ENCODE measurements around the gene PCLAF.

- TF ChIP-seq RAD21 (IDR thresholded peaks at IDR 0.05), result no peak
- TF ChIP-seq, protein P1, sequence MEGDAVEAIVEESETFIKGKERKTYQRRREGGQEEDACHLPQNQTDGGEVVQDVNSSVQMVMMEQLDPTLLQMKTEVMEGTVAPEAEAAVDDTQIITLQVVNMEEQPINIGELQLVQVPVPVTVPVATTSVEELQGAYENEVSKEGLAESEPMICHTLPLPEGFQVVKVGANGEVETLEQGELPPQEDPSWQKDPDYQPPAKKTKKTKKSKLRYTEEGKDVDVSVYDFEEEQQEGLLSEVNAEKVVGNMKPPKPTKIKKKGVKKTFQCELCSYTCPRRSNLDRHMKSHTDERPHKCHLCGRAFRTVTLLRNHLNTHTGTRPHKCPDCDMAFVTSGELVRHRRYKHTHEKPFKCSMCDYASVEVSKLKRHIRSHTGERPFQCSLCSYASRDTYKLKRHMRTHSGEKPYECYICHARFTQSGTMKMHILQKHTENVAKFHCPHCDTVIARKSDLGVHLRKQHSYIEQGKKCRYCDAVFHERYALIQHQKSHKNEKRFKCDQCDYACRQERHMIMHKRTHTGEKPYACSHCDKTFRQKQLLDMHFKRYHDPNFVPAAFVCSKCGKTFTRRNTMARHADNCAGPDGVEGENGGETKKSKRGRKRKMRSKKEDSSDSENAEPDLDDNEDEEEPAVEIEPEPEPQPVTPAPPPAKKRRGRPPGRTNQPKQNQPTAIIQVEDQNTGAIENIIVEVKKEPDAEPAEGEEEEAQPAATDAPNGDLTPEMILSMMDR (IDR thresholded peaks at IDR 0.05; ENCODE audit: low read depth, low read length, missing input control), result no peak
- no peak for TF ChIP-seq EGR1 (IDR thresholded peaks at IDR 0.05; ENCODE audit: low read depth in 2 of 2)
- TF ChIP-seq NR2F2 (IDR thresholded peaks at IDR 0.05), result no peak
- no peak for TF ChIP-seq TAF1 (conservative IDR thresholded peaks at IDR 0.05)
- TF ChIP-seq, protein P2, sequence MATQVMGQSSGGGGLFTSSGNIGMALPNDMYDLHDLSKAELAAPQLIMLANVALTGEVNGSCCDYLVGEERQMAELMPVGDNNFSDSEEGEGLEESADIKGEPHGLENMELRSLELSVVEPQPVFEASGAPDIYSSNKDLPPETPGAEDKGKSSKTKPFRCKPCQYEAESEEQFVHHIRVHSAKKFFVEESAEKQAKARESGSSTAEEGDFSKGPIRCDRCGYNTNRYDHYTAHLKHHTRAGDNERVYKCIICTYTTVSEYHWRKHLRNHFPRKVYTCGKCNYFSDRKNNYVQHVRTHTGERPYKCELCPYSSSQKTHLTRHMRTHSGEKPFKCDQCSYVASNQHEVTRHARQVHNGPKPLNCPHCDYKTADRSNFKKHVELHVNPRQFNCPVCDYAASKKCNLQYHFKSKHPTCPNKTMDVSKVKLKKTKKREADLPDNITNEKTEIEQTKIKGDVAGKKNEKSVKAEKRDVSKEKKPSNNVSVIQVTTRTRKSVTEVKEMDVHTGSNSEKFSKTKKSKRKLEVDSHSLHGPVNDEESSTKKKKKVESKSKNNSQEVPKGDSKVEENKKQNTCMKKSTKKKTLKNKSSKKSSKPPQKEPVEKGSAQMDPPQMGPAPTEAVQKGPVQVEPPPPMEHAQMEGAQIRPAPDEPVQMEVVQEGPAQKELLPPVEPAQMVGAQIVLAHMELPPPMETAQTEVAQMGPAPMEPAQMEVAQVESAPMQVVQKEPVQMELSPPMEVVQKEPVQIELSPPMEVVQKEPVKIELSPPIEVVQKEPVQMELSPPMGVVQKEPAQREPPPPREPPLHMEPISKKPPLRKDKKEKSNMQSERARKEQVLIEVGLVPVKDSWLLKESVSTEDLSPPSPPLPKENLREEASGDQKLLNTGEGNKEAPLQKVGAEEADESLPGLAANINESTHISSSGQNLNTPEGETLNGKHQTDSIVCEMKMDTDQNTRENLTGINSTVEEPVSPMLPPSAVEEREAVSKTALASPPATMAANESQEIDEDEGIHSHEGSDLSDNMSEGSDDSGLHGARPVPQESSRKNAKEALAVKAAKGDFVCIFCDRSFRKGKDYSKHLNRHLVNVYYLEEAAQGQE (IDR thresholded peaks at IDR 0.05), result no peak
- TF ChIP-seq, protein P3, sequence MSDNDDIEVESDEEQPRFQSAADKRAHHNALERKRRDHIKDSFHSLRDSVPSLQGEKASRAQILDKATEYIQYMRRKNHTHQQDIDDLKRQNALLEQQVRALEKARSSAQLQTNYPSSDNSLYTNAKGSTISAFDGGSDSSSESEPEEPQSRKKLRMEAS (IDR thresholded peaks at IDR 0.05), result no peak
- no peak for TF ChIP-seq RXRA (IDR thresholded peaks at IDR 0.05)
- TF ChIP-seq YY1 (IDR thresholded peaks at IDR 0.05), result no peak
- TF ChIP-seq, protein P4, sequence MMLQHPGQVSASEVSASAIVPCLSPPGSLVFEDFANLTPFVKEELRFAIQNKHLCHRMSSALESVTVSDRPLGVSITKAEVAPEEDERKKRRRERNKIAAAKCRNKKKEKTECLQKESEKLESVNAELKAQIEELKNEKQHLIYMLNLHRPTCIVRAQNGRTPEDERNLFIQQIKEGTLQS (IDR thresholded peaks at IDR 0.05), result no peak
- TF ChIP-seq ZBTB33 (IDR thresholded peaks at IDR 0.05), result no peak
These were observed 37.4 kb downstream of the PCLAF start for GRCh38 chr15:64343841-64344240.

Data from liver (tissue), 3 donors.